Activated naive CD4-positive, alpha-beta T cell treated with anti-CD3 and anti-CD28 coated beads, Interleukin-2, amount 50 U/mL, for 72 hours (primary cell): ENCODE data around the gene CAPS2. TPM values are rescaled to one million over a fixed set of nuclear protein-coding genes. Genes with fewer than 3 reads are reported as not detected.

Experiments
- ATAC-seq, 2 donors: fragments of 150-1000 bp; cut with Tn5 transposase; 2 replicates each; pipeline ENCODE4 v1.10.0; 2021; ENCODE audit warnings: mild to moderate bottlenecking in 2 of 2, moderate library complexity in 2 of 2
- DNase-seq, 2 donors: peaks; one replicate each; pipeline ENCODE4 v3.0.0; 2021 to 2022; ENCODE audit warnings: low spot score in 2 of 2
- H3K27ac Mint-ChIP-seq, 2 donors: one replicate each; pipeline ENCODE4 v1.8.0; 2022; ENCODE audit warnings: mild to moderate bottlenecking in 2 of 2, mixed read lengths in 2 of 2
- H3K36me3 Mint-ChIP-seq, 2 donors: one replicate each; pipeline ENCODE4 v1.8.0; 2022; ENCODE audit warnings: mixed read lengths in 2 of 2
- H3K9me3 Mint-ChIP-seq, 2 donors: one replicate each; pipeline ENCODE4 v1.8.0; 2022; ENCODE audit warnings: mixed read lengths in 2 of 2
- total RNA-seq, 2 donors: library from RNA; stranded (reverse); gene quantifications; one replicate each; pipeline ENCODE4 v1.2.3, GENCODE V29; 2022

CAPS2 gene
- total RNA-seq, 2 donors from 2014 or later: 4.6 to 10.2 TPM

DNA sequence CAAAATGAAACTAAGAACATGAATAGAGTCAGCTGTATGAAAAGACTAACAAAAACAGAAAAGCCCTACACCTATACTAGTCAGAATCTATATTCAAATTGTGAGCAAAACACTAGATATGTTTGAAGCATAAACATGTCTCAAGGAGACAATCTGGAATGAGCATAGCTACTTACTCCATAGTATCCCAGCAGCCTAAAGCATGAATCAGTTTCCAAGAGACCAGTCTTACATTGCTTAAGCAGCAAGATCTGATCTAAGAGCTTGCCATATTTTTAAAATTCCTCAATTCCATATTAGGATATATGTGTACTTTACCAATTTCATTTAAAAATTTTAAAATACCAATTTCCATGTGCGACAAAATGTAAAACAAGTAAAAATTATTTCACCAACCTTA is 7.7 kb downstream of the CAPS2 start:
- no peaks in the 10 kb centered on the region for H3K9me3 Mint-ChIP-seq
- no peak for DNase-seq
- H3K27ac Mint-ChIP-seq: no peak overlapping the region
- ATAC-seq: no peak
- H3K36me3 Mint-ChIP-seq: no peaks in the 10 kb centered on the region

DNA sequence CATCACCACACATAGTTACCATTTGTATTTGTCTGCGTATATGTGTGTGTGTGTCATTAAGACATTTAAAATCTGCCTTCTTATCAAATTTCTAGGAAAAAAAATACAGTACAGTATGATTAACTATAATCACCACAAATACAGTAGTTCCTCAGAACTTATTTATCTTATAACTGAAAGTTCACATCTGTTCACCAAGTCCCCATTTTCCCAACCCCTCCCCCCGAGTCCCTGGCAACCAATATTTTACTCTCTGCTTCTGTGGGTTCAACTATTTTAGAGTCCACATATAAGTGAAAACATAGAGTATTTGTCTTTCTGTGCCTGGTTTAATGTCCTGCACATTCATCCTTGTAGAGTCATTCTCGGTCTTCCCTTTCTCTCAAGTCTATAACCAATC is 12.3 kb downstream of the CAPS2 start:
- no peaks in the 10 kb centered on the region for H3K9me3 Mint-ChIP-seq
- DNase-seq (no peak), ATAC-seq (no peak)
- no peaks in the 10 kb centered on the region for H3K36me3 Mint-ChIP-seq
- no peak overlapping the region for H3K27ac Mint-ChIP-seq

DNA sequence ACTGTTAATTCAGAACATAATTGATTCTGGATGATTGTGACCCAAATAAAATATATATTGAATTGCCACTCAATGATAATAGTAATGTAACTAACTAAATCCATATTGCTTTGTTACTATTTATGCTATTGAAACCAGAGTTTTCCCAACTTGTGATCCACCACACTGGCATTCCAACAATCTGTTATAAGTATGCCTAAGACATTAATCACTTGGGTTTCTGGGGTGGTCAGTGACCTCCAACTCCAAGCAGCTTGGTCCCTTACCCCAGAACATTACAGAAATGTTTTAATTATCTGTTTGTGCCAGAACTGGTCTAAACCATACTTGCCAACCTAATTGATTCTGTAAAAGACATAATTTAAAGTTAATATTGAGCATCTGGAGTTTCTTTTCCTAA is 14.6 kb downstream of the CAPS2 start:
- DNase-seq (no peak), ATAC-seq (no peak)
- Mint-ChIP-seq H3K36me3 (no peaks in the 10 kb centered on the region), H3K9me3 (no peaks in the 10 kb centered on the region), H3K27ac (no peak overlapping the region)

DNA sequence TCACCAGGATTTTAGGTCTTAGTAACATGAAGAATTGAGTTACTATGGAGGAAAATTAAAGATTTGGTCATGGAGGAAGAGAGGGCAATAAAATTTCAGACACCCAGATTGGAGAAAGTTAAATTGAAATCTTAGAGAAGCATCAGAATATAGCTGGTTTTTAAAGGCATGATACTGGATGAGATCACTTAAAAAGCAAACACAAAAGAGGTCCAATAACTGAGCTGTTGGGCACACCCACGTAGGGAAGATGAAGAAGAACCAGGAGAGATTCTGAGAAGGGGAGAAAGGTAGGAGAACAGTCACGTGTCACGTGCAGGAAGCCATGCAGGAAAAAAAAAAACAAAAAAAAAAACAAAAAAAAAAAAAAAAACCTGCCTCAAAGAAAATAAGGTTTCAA is 18.8 kb downstream of the CAPS2 start:
- no peaks in the 10 kb centered on the region for H3K36me3 Mint-ChIP-seq
- ATAC-seq: no peak
- H3K27ac Mint-ChIP-seq: no peak overlapping the region
- no peaks in the 10 kb centered on the region for H3K9me3 Mint-ChIP-seq
- no peak for DNase-seq

DNA sequence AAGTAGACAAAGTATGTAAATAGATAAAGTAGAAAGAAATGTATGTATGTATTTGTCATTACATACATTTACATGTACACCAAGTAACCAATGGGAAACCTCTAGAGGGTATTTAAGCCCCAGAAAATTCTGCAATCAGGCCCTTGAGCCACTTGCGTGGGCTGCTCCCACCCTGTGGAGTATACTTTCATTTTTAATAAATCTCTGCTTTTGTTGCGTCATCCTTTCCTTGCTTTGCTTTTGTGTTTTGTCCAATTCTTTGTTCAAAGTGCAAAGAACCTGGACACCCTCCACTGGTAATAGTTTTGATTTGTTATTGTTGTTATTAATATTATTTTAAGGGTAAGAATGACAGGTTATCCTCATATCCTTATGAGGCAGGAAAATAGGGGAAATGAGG is 21.8 kb downstream of the CAPS2 start:
- Mint-ChIP-seq H3K27ac (no peak overlapping the region), H3K9me3 (no peaks in the 10 kb centered on the region), H3K36me3 (no peaks in the 10 kb centered on the region)
- DNase-seq (no peak), ATAC-seq (no peak)

DNA sequence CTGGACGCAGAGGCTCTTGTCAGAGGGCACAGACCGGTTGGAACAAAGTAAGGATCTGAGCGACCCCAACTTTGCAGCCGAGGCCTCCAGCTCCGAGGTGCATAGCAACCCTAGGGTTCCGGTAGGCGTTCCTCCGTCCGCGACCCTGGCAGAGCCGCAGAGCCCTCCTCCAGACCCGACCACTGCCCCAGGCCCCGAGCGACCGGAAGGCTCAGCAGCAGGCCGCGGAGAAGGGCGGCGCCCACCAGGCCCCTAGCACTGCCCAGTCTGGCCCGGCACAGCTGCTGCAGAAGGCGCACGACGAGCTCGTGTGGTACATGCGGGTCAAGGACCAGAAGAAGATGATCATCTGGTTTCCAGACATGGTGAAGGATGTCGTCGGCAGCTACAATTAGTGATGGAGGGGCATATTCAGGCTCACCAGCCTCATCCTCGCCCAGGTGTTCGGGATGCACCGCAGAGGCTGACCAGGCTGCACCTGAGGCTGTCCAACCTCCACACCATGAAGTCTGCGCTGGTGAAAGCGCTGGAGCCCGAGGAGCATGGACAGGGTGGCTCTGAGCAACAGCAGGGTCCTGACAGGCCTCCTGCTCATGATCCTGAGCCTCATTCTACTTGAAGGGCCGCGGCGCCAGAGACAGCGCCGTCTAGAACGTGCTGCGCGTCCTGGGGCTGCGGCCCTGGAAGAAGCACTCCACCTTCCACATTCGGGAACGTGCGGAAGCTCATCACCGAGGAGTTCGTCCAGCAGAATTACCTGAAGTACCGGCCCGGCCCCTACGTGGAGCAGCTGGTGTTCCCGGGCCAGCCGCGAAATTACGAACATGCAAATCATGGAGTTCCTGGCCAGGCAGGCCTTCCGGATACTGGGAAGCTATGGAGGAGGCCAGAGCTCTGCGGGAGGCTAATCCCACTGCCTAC is 24.5 kb downstream of the CAPS2 start:
- ATAC-seq (no peak), DNase-seq (no peak)
- Mint-ChIP-seq H3K9me3 (no peaks in the 10 kb centered on the region), H3K27ac (no peak overlapping the region), H3K36me3 (no peaks in the 10 kb centered on the region)

GRCh38 chr12:75302781-75303180 is 27.3 kb downstream of the CAPS2 start:
- H3K27ac Mint-ChIP-seq: no peak overlapping the region
- ATAC-seq: no peak
- no peak for DNase-seq
- H3K36me3 Mint-ChIP-seq: no peaks in the 10 kb centered on the region
- no peaks in the 10 kb centered on the region for H3K9me3 Mint-ChIP-seq

DNA sequence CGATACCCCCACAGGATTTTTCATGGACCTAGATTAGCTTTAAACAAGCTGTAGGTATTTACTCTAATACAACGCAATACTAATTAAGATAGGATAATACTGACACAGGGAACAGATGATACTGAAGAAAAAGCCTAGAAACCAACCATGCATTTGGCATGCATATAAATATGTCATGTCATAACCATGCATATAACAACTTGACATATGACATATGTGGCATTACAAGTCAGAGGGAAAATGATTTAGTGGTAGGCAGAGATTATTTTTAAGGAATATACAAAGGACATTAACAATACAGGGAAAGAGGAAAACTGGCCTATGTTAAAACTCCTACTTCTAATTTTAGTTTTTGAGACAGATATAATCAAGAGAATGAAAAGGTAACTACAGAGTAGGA is 27.9 kb downstream of the CAPS2 start:
- Mint-ChIP-seq H3K36me3 (no peaks in the 10 kb centered on the region), H3K9me3 (no peaks in the 10 kb centered on the region), H3K27ac (no peak overlapping the region)
- ATAC-seq (no peak), DNase-seq (no peak)

- Mint-ChIP-seq H3K9me3 (no peaks in the 10 kb centered on the region), H3K36me3 (no peaks in the 10 kb centered on the region), H3K27ac (no peak overlapping the region)
- no peak for ATAC-seq
- DNase-seq: no peak
Measured at GRCh38 chr12:75294797-75295196, 35.3 kb downstream of the CAPS2 start.

DNA sequence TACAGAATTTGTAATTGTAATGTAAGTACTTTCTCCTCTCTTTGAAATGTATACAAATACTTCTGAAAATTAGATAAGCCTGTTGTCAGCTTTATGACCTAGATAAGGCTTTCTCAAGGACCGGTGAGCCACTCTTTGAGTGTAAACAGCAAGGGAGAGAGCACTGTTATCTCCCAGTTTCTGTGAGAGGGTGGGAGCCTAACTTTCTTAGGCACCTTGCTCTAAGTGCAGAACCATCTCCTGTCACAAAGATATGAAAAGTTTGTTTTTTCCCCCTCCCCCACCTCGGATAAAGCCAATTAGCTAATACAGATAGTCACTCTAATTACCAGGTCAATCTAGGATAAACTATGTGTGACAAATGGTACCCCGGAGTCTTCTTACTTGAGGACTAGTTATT is 35.8 kb downstream of the CAPS2 start:
- no peaks in the 10 kb centered on the region for H3K9me3 Mint-ChIP-seq
- no peak for DNase-seq
- no peak overlapping the region for H3K27ac Mint-ChIP-seq
- no peak for ATAC-seq
- no peaks in the 10 kb centered on the region for H3K36me3 Mint-ChIP-seq

- H3K36me3 Mint-ChIP-seq: no peaks in the 10 kb centered on the region
- H3K9me3 Mint-ChIP-seq: no peaks in the 10 kb centered on the region
- ATAC-seq (no peak), DNase-seq (no peak)
- no peak overlapping the region for H3K27ac Mint-ChIP-seq
Measured at GRCh38 chr12:75291014-75291413, 39.1 kb downstream of the CAPS2 start.

GRCh38 chr12:75289753-75290152 is 40.4 kb downstream of the CAPS2 start:
- Mint-ChIP-seq H3K36me3 (no peaks in the 10 kb centered on the region), H3K9me3 (no peaks in the 10 kb centered on the region), H3K27ac (no peak overlapping the region)
- DNase-seq (no peak), ATAC-seq (no peak)

- no peak overlapping the region for H3K27ac Mint-ChIP-seq
- no peak for ATAC-seq
- H3K36me3 Mint-ChIP-seq: no peaks in the 10 kb centered on the region
- no peaks in the 10 kb centered on the region for H3K9me3 Mint-ChIP-seq
- no peak for DNase-seq
Measured at GRCh38 chr12:75288860-75289259, 41.3 kb downstream of the CAPS2 start.

- no peaks in the 10 kb centered on the region for H3K9me3 Mint-ChIP-seq
Measured at GRCh38 chr12:75275702-75276101, 54.4 kb downstream of the CAPS2 start.

DNA sequence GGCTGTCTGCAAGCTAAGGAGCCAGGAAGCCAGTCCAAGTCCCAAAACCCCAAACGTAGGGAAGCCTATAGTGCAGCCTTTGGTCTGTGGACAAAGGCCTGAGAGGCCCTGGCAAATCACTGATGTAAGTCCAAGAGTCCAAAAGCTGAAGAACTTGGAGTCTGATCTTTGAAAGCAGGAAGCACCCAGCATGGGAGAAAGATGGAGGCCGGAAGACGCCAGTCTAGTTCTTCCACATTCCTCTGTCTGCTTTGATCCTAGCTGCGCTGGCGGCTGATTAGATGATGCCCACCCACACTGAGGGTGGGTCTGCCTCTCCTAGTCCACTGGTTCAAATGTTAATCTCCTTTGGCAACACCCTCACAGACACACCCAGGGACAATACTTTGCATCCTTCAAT is 58.5 kb downstream of the CAPS2 start:
- Mint-ChIP-seq H3K36me3 (no peaks in the 10 kb centered on the region), H3K27ac (no peak overlapping the region), H3K9me3 (no peaks in the 10 kb centered on the region)
- DNase-seq (no peak), ATAC-seq (no peak)

More at GRCh38 chr12:75275702-75276101, 54.4 kb downstream of the CAPS2 start:
- Mint-ChIP-seq H3K27ac (no peak overlapping the region), H3K36me3 (no peaks in the 10 kb centered on the region)
- ATAC-seq (no peak), DNase-seq (no peak)

DNA sequence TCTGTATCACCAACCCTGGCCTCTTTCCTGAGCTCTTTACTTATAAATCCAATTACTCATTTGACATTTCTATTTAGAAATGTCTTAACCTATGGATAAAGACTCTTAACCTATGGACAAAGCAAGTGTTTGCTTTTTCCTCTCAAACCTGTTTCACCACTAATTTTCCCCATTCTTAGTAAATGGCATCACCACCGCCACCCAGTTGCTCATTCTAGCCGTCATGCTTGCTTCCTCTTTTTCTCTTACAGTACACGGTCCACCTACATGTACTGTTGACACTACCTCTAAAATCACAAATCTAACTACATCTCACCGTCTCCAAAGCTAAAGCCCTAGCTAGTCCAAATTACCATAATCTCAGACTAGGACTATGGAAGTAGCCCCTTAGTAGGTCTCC is 60.0 kb downstream of the CAPS2 start:
- ATAC-seq (no peak), DNase-seq (no peak)
- Mint-ChIP-seq H3K9me3 (no peaks in the 10 kb centered on the region), H3K36me3 (no peaks in the 10 kb centered on the region), H3K27ac (no peak overlapping the region)

DNA sequence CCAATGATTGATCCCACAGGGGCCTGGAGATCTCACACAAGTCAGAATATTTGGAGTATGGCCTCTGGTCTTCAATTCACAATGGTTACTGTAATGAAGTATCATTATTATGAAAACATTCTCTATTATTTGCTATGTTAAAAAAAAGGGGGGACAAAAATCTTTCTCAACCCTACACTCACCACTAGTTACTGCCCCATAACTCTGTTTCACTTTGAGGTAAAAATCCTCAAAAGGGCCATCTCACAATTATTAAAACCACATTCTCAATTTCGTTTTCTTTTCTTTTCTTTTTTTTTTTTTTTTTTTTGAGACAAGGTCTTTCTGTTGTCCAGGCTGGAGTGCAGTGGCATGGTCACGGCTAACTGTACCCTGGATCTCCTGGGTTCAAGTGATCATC is 60.9 kb downstream of the CAPS2 start:
- ATAC-seq (no peak), DNase-seq (no peak)
- Mint-ChIP-seq H3K9me3 (no peaks in the 10 kb centered on the region), H3K36me3 (no peaks in the 10 kb centered on the region), H3K27ac (no peak overlapping the region)

DNA sequence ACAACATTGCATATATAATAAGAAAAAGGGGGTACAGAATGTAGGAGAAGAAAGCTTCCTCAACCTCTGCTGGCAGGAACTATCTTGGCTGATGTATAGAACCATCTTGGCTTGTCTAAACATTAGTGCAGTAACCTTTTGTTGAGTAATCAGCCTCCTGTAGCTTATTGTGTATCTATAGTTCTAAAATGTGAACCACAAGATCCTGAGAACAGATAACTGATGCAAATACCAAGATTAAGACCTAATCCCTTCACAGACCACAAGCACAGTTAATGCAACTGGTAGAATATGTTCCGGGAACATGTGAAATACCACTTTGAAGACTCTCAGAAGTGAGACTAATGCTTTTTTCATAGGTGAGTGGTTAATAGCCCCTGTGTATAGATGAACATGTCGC is 69.8 kb downstream of the CAPS2 start:
- Mint-ChIP-seq H3K36me3 (no peaks in the 10 kb centered on the region), H3K27ac (no peak overlapping the region), H3K9me3 (no peaks in the 10 kb centered on the region)
- ATAC-seq: no peak
- DNase-seq: no peak
